SK-N-SH (cell line): Measurements from ENCODE around the gene BTG4. TPM values are rescaled to one million over a fixed set of nuclear protein-coding genes. Genes with fewer than 3 reads are reported as not detected.

ENCODE experiments used
- CTCF ChIA-PET: fragments of 300-600, 350-600 bp; formaldehyde crosslinking; extraction: SDS; loops from one replicate; lab custom pipeline; 2021; lab: Yijun Ruan, JAX
- POLR2A ChIA-PET: fragments of 350-600 bp; sonication (Branson Sonifier 250); formaldehyde crosslinking; extraction: SDS; loops from one replicate; lab custom pipeline; 2020; ENCODE audit warnings: antibody characterized with exemption, inconsistent platforms; lab: Yijun Ruan, JAX
- DNase-seq: peaks from one replicate; pipeline ENCODE4 v3.0.0; 2012
- H2AFZ ChIP-seq: fragments of 200-600 bp; sonication (generic); 2 replicates; pipeline ENCODE4 v1.8.1; 2016; ENCODE audit warnings: antibody characterized with exemption, mild to moderate bottlenecking, low read depth
- H3F3A ChIP-seq: fragments of 200-600 bp; sonication (generic); replicated peaks from 2 replicates; pipeline ENCODE3; 2016; ENCODE audit warnings: antibody characterized with exemption, mild to moderate bottlenecking; ENCODE audit not compliant: insufficient read depth
- H3K27ac ChIP-seq, 2 experiments: fragments of 200-500 bp in 1 of 2; fragments of 200-600 bp in 1 of 2; sonication (Bioruptor generic) in 1 of 2; sonication (generic), shearing (Covaris generic) in 1 of 2; 2 replicates each; pipeline versions ENCODE4 v1.5.1 to v1.6.1; 2014 to 2016; ENCODE audit warnings: low read depth in 2 of 2, inconsistent platforms in 1 of 2, low read length in 1 of 2, mild to moderate bottlenecking in 1 of 2, mixed read lengths in 1 of 2
- H3K27me3 ChIP-seq: fragments of 200-600 bp; sonication (generic), shearing (Covaris generic); 2 replicates; pipeline ENCODE4 v1.6.1; 2016; ENCODE audit warnings: mixed run types; ENCODE audit not compliant: insufficient read depth
- H3K36me3 ChIP-seq, 2 experiments: fragments of 200-500 bp in 1 of 2; fragments of 200-600 bp in 1 of 2; sonication (Bioruptor generic) in 1 of 2; sonication (generic) in 1 of 2; replicated peaks in 1 of 2; 2 replicates each; pipeline versions ENCODE3 to v1.5.1; 2014 to 2016; ENCODE audit warnings: low read length in 1 of 2, mild to moderate bottlenecking in 1 of 2; ENCODE audit not compliant: insufficient read depth in 2 of 2, control insufficient read depth in 1 of 2
- H3K4me1 ChIP-seq, 2 experiments: fragments of 200-500 bp in 1 of 2; fragments of 200-600 bp in 1 of 2; sonication (Bioruptor generic) in 1 of 2; sonication (generic), shearing (Covaris generic) in 1 of 2; 2 replicates each; pipeline versions ENCODE4 v1.5.1 to v1.6.1; 2014 to 2016; ENCODE audit warnings: low read depth in 1 of 2, low read length in 1 of 2, mixed run types in 1 of 2; ENCODE audit not compliant: insufficient read depth in 2 of 2, control insufficient read depth in 1 of 2
- H3K4me2 ChIP-seq: fragments of 200-600 bp; sonication (generic), shearing (Covaris generic); 2 replicates; pipeline ENCODE4 v1.6.1; 2017; ENCODE audit warnings: mixed run types
- H3K4me3 ChIP-seq, 2 experiments: fragments of 200-500 bp in 1 of 2; fragments of 200-600 bp in 1 of 2; sonication (Bioruptor generic) in 1 of 2; sonication (generic), shearing (Covaris generic) in 1 of 2; 2 replicates each; pipeline versions ENCODE4 v1.5.1 to v1.8.1; 2014 to 2016; ENCODE audit warnings: low read depth in 2 of 2, inconsistent platforms in 1 of 2, low read length in 1 of 2, mild to moderate bottlenecking in 1 of 2, mixed read lengths in 1 of 2, moderate library complexity in 1 of 2
- H3K79me2 ChIP-seq: fragments of 200-600 bp; sonication (generic); 2 replicates; pipeline ENCODE4 v1.8.1; 2017; ENCODE audit warnings: mild to moderate bottlenecking; ENCODE audit not compliant: insufficient read depth
- H3K9ac ChIP-seq: fragments of 200-600 bp; sonication (generic); 2 replicates; pipeline ENCODE4 v1.6.1; 2017; ENCODE audit warnings: mixed run types
- H3K9me2 ChIP-seq: fragments of 200-600 bp; sonication (generic); 2 replicates; pipeline ENCODE4 v1.6.1; 2017; ENCODE audit warnings: mixed run types
- H3K9me3 ChIP-seq: fragments of 200-600 bp; sonication (generic); 2 replicates; pipeline ENCODE4 v1.6.1; 2017; ENCODE audit warnings: mixed run types, mild to moderate bottlenecking, moderate library complexity
- H4K20me1 ChIP-seq: fragments of 200-600 bp; sonication (generic); 2 replicates; pipeline ENCODE4 v1.6.1; 2017; ENCODE audit warnings: mild to moderate bottlenecking, mixed run types; ENCODE audit not compliant: insufficient read depth
- CHD2 ChIP-seq: fragments of 150-350 bp; IDR thresholded peaks from 2 replicates; pipeline ENCODE4 v1.6.1; 2018; ENCODE audit warnings: low read length; ENCODE audit not compliant: partially characterized antibody
- ELF1 ChIP-seq: IDR thresholded peaks from 2 replicates; pipeline ENCODE4 v1.4.0; 2012
- EP300 ChIP-seq, 2 experiments: IDR thresholded peaks; 2 replicates each; pipeline versions ENCODE4 v1.4.0 to v1.6.1; 2012; ENCODE audit warnings: borderline replicate concordance in 1 of 2, low read depth in 1 of 2, low read length in 1 of 2
- FOSL2 ChIP-seq: IDR thresholded peaks from 2 replicates; pipeline ENCODE4 v1.4.0; 2012; ENCODE audit warnings: low read depth, mild to moderate bottlenecking, moderate library complexity, borderline replicate concordance
- FOXJ3 ChIP-seq: sonication (generic); formaldehyde crosslinking; IDR thresholded peaks from 2 replicates; pipeline ENCODE4 v1.5.1; 2020; ENCODE audit warnings: mild to moderate bottlenecking, missing genetic modification reagents
- FOXM1 ChIP-seq: IDR thresholded peaks from 2 replicates; pipeline ENCODE4 v1.4.0; 2012; ENCODE audit warnings: low read depth, mild to moderate bottlenecking
- MEF2A ChIP-seq: IDR thresholded peaks from 2 replicates; pipeline ENCODE4 v1.4.0; 2012; ENCODE audit warnings: low read depth, borderline replicate concordance
- NFIC ChIP-seq: IDR thresholded peaks from 2 replicates; pipeline ENCODE4 v1.4.0; 2012; ENCODE audit warnings: borderline replicate concordance
- RAD21 ChIP-seq: IDR thresholded peaks from 2 replicates; pipeline ENCODE4 v1.6.1; 2012; ENCODE audit warnings: mild to moderate bottlenecking, low read length
- RFX5 ChIP-seq: IDR thresholded peaks from 2 replicates; pipeline ENCODE4 v1.6.1; 2012; ENCODE audit warnings: mild to moderate bottlenecking, improper control_type of control experiment, low read length
- RXRA ChIP-seq: IDR thresholded peaks from 2 replicates; pipeline ENCODE4 v1.4.0; 2012; ENCODE audit warnings: low read depth, mild to moderate bottlenecking, borderline replicate concordance
- SMC3 ChIP-seq: IDR thresholded peaks from 2 replicates; pipeline ENCODE4 v1.6.1; 2012; ENCODE audit warnings: low read depth, low read length, improper control_type of control experiment
- TEAD4 ChIP-seq: IDR thresholded peaks from 2 replicates; pipeline ENCODE4 v1.4.0; 2012; ENCODE audit warnings: mild to moderate bottlenecking, borderline replicate concordance; ENCODE audit not compliant: insufficient read depth
- WGBS: methylation state at CpG from one replicate; pipeline ENCODE4 v1.1.6; 2017; ENCODE audit warnings: low lambda C conversion rate; 5-methylcytosine and 5-hydroxymethylcytosine counted together
- polyA plus RNA-seq, 3 experiments: library from polyadenylated mRNA; depleted of rRNA; stranded (reverse); fragments of >200 nt; gene quantifications; 2 replicates each; pipeline ENCODE4 v1.2.3, GENCODE V29; 2012
- TF ChIP-seq, protein P1 (sequence below): IDR thresholded peaks from 2 replicates; pipeline ENCODE4 v1.4.0; 2012; ENCODE audit warnings: low read depth
- TF ChIP-seq, protein P2 (sequence below): IDR thresholded peaks from 2 replicates; pipeline ENCODE4 v1.4.0; 2012; ENCODE audit warnings: low read depth, borderline replicate concordance
- TF ChIP-seq, protein P3 (sequence below): IDR thresholded peaks from 2 replicates; pipeline ENCODE4 v1.6.1; 2012; ENCODE audit warnings: mild to moderate bottlenecking, low read depth, low read length, moderate library complexity
- TF ChIP-seq, protein P4 (sequence below): IDR thresholded peaks from 2 replicates; pipeline ENCODE4 v1.4.0; 2012; ENCODE audit warnings: low read depth, borderline replicate concordance

BTG4 gene
- polyA plus RNA-seq, 1 of the 3 experiments (the other 2 are of a cell fraction): 0.26 TPM

DNA sequence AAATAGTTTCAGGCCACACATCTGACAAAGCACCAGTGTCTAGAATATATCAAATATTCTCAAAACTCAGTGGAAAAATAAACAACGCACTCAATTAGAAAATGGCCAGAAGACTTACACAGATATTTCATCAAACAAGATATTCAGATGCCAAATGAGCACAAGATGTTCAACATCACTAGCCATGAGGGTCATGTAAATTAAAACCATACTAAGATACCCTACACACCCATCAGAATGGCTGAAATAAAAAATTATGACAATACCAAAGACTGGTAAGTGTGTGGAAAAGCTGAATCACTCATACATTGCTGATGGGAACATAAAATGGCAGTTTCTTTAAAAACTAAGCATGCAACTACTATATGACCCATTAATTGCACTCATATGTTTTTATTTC lies 21.7 kb downstream of the BTG4 start:
- WGBS: 92% methylated on average over 1 of the region's 1 CpG
- ChIA-PET POLR2A (no interaction called here), CTCF (no interaction called here)
- Histone ChIP-seq H3K4me2 (no peak overlapping the region), H3K9me2 (no peaks in the 10 kb centered on the region), H3K27me3 (no peaks in the 10 kb centered on the region), H3K4me1 (no peaks in the 10 kb centered on the region), H3K9ac (no peak overlapping the region), H3K79me2 (no peaks in the 10 kb centered on the region), H3F3A (no peaks in the 10 kb centered on the region), H2AFZ (no peak overlapping the region), H3K9me3 (0 out of 2 replicates have a peak, but pooled peaks cover 9% of the 10 kb centered on the region), H3K36me3 (no peaks in the 10 kb centered on the region), H4K20me1 (no peaks in the 10 kb centered on the region), H3K27ac (no peak overlapping the region), H3K4me3 (no peak overlapping the region)
- DNase-seq: no peak
- TF ChIP-seq SMC3: no peak
- TF ChIP-seq MEF2A: no peak
- TF ChIP-seq, protein P1, sequence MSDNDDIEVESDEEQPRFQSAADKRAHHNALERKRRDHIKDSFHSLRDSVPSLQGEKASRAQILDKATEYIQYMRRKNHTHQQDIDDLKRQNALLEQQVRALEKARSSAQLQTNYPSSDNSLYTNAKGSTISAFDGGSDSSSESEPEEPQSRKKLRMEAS: no peak
- TF ChIP-seq RAD21: no peak

DNA sequence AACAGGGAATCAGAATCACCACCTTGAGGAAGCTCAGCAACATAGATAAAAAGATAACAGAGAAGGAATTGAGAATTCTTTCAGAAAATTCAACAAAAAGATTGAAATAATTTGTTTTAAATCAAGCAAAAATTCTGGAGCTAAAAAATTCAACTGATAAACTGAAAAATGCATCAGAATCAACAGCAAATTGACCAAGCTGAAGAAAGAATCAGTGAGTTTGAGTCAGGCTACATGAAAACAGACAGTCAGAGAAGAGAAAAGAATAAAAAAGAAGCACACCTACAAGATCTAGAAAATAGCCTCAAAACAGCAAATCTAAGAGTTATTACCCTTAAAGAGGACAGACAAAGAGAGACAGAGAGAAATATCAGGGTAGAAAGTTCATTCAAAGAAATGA lies 28.8 kb downstream of the BTG4 start:
- ChIA-PET POLR2A (no interaction called here), CTCF (interaction anchor here (0.9 kb wide), 1 partner anchor 201 kb away, joined by 3 read pairs; no protein-coding TSS in a partner anchor)
- no peaks in the 10 kb centered on the region for H3K27me3 ChIP-seq
- TF ChIP-seq, protein P2, sequence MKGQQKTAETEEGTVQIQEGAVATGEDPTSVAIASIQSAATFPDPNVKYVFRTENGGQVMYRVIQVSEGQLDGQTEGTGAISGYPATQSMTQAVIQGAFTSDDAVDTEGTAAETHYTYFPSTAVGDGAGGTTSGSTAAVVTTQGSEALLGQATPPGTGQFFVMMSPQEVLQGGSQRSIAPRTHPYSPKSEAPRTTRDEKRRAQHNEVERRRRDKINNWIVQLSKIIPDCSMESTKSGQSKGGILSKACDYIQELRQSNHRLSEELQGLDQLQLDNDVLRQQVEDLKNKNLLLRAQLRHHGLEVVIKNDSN: no peak
- TF ChIP-seq NFIC (no peak), RAD21 (no peak), FOXM1 (no peak), FOSL2 (no peak), ELF1 (no peak), SMC3 (no peak), TEAD4 (no peak), RXRA (no peak), RFX5 (no peak), FOXJ3 (CRISPR knock-in tag) (no peak), CHD2 (no peak), EP300 (IDR thresholded peaks at IDR 0.05; ENCODE audit: borderline replicate concordance in 1 of 2, low read depth in 1 of 2, low read length in 1 of 2) (no peak)
- TF ChIP-seq, protein P3, sequence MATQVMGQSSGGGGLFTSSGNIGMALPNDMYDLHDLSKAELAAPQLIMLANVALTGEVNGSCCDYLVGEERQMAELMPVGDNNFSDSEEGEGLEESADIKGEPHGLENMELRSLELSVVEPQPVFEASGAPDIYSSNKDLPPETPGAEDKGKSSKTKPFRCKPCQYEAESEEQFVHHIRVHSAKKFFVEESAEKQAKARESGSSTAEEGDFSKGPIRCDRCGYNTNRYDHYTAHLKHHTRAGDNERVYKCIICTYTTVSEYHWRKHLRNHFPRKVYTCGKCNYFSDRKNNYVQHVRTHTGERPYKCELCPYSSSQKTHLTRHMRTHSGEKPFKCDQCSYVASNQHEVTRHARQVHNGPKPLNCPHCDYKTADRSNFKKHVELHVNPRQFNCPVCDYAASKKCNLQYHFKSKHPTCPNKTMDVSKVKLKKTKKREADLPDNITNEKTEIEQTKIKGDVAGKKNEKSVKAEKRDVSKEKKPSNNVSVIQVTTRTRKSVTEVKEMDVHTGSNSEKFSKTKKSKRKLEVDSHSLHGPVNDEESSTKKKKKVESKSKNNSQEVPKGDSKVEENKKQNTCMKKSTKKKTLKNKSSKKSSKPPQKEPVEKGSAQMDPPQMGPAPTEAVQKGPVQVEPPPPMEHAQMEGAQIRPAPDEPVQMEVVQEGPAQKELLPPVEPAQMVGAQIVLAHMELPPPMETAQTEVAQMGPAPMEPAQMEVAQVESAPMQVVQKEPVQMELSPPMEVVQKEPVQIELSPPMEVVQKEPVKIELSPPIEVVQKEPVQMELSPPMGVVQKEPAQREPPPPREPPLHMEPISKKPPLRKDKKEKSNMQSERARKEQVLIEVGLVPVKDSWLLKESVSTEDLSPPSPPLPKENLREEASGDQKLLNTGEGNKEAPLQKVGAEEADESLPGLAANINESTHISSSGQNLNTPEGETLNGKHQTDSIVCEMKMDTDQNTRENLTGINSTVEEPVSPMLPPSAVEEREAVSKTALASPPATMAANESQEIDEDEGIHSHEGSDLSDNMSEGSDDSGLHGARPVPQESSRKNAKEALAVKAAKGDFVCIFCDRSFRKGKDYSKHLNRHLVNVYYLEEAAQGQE: no peak
- TF ChIP-seq, protein P4, sequence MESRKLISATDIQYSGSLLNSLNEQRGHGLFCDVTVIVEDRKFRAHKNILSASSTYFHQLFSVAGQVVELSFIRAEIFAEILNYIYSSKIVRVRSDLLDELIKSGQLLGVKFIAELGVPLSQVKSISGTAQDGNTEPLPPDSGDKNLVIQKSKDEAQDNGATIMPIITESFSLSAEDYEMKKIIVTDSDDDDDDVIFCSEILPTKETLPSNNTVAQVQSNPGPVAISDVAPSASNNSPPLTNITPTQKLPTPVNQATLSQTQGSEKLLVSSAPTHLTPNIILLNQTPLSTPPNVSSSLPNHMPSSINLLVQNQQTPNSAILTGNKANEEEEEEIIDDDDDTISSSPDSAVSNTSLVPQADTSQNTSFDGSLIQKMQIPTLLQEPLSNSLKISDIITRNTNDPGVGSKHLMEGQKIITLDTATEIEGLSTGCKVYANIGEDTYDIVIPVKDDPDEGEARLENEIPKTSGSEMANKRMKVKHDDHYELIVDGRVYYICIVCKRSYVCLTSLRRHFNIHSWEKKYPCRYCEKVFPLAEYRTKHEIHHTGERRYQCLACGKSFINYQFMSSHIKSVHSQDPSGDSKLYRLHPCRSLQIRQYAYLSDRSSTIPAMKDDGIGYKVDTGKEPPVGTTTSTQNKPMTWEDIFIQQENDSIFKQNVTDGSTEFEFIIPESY: no peak
- H3K79me2 ChIP-seq: no peaks in the 10 kb centered on the region
- no peaks in the 10 kb centered on the region for H4K20me1 ChIP-seq
- DNase-seq: no peak
- no peak overlapping the region for H2AFZ ChIP-seq
- H3K9me2 ChIP-seq: no peaks in the 10 kb centered on the region
- H3K9ac ChIP-seq: no peak overlapping the region
- H3K9me3 ChIP-seq: peaks cover 16% of the 10 kb centered on the region; the same call in 1 of the 2 replicates
- no peak overlapping the region for H3K27ac ChIP-seq
- H3F3A ChIP-seq: no peaks in the 10 kb centered on the region
- H3K36me3 ChIP-seq: no peaks in the 10 kb centered on the region
- no peaks in the 10 kb centered on the region for H3K4me1 ChIP-seq
- H3K4me2 ChIP-seq: no peak overlapping the region
- no peak overlapping the region for H3K4me3 ChIP-seq
